SH-SY5Y (cell line): ENCODE data around the gene SMTN.

Experiments
- GATA2 ChIP-seq: IDR thresholded peaks from 2 replicates; pipeline ENCODE4 v1.6.1; 2011; ENCODE audit warnings: mild to moderate bottlenecking, low read depth, low read length
- GATA3 ChIP-seq: IDR thresholded peaks from 2 replicates; pipeline ENCODE4 v1.6.1; 2011; ENCODE audit warnings: low read depth, mild to moderate bottlenecking, low read length, moderate library complexity

DNA sequence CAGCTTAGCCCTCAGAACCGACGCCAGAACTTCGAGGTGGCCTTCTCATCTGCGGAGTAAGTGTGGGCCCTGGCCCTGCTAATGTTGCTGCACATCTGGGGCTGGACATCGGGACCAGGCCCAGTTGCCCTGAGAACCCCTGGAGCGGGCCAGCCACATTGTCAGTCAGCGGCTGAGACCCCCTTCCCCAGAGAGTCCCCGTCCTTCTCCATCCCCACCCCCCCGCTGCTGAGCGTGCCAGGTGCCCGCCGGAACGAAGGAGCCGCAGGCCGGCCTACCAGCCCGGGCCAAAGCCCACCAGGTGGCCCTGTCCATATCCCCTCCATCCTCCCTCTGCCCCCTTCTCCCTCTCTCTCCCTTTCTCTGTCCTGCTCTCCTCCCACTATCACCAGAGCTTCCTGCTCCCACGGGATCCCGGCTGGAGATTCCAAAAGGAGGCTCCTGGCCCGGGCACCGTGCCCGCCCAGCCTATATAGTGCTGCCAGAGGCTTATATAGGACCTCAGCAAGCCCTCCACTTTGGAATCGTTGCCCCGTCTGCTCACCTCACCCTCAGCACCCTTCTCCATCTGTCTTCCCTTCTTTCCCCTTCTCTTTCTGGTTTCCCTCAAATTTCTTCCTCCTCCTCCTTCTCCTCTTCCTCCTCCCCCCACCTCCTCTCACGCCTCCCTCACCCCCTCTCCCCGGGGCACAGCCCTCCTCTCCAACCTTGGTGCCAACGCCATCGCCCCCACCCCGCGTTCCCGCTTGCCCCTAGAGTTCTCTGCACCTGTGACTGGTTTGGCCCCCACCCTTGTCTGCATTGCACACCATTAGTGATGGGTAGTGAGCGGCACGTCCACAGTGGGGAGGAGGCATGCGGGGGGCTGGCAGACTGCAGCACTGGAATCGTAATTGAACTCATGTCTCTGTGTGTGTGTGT lies 19.0 kb downstream of the SMTN start:
- TF ChIP-seq GATA2 = no peak
- no peak for TF ChIP-seq GATA3
